ENCODE data around the gene MCF2L2.

DNA sequence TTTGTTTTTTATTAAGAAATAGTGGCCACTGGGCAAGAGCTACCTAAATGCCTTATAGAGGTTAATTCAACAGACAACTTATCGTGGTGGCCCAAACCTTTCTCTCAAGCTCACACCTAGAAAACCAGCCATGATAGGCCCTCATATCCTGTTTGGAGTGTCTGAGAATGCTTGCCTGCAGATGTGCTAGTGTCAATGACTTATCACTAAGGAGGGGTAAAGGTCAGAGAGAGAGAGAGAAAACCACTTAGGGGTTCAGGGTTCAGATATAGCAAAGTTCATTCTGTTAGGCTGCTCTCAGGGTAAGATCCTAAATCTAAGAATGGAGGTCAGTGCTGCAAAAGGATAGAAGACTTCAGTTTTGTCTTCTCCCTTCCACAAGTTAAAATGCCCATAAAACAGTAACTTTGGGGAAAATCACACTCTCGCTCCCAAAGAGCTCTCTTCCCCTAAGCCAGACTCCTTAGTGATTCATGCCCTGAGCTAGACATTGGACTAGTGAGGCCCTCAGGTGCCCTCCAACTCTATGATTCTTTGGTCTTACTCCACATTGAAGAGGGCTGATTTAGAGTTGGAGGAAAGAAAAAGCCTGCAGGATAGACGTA is 205.7 kb downstream of the MCF2L2 start:
- TF ChIP-seq, protein P1, sequence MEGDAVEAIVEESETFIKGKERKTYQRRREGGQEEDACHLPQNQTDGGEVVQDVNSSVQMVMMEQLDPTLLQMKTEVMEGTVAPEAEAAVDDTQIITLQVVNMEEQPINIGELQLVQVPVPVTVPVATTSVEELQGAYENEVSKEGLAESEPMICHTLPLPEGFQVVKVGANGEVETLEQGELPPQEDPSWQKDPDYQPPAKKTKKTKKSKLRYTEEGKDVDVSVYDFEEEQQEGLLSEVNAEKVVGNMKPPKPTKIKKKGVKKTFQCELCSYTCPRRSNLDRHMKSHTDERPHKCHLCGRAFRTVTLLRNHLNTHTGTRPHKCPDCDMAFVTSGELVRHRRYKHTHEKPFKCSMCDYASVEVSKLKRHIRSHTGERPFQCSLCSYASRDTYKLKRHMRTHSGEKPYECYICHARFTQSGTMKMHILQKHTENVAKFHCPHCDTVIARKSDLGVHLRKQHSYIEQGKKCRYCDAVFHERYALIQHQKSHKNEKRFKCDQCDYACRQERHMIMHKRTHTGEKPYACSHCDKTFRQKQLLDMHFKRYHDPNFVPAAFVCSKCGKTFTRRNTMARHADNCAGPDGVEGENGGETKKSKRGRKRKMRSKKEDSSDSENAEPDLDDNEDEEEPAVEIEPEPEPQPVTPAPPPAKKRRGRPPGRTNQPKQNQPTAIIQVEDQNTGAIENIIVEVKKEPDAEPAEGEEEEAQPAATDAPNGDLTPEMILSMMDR (IDR thresholded peaks at IDR 0.05 in 2 of 3, conservative IDR thresholded peaks at IDR 0.05 in 1 of 3; ENCODE audit: insufficient read depth in 2 of 3, low read depth in 1 of 3, low read length in 3 of 3), result no peak
- TF ChIP-seq MXI1 (IDR thresholded peaks at IDR 0.05; ENCODE audit: low read depth, low read length), result no peak
- TF ChIP-seq MED1 (CRISPR knock-in tag; IDR thresholded peaks at IDR 0.05; ENCODE audit: borderline replicate concordance), result no peak
- no peak for TF ChIP-seq CBX3 (IDR thresholded peaks at IDR 0.05; ENCODE audit: borderline replicate concordance in 1 of 2, low read length in 2 of 2)
- TF ChIP-seq ZNF274 (IDR thresholded peaks at IDR 0.05; ENCODE audit: borderline replicate concordance, low read depth, low read length), result no peak
- TF ChIP-seq POLR2AphosphoS5 (IDR thresholded peaks at IDR 0.05; ENCODE audit: control insufficient read depth, insufficient read depth, low read depth, low read length), result no peak
- TF ChIP-seq ZFP1 (CRISPR knock-in tag; IDR thresholded peaks at IDR 0.05), result no peak
- no peak for TF ChIP-seq ZNF217 (CRISPR knock-in tag; IDR thresholded peaks at IDR 0.05)
